Endodermal cell (in vitro differentiated cells): ENCODE measurements around the gene CCRL2. TPM values are rescaled to one million over a fixed set of nuclear protein-coding genes. Genes with fewer than 3 reads are reported as not detected.

Experiments used
- DNase-seq: peaks from one replicate; pipeline ENCODE4 v3.0.0-alpha.2; 2017
- H3K27ac ChIP-seq: 2 replicates; pipeline ENCODE4 v1.5.1; 2013; ENCODE audit warnings: mild to moderate bottlenecking, low read depth, low read length, moderate library complexity
- H3K27me3 ChIP-seq: 2 replicates; pipeline ENCODE4 v1.6.1; 2013; ENCODE audit warnings: mild to moderate bottlenecking, low read length, moderate library complexity; ENCODE audit not compliant: insufficient read depth, control insufficient read depth, poor library complexity, severe bottlenecking
- H3K36me3 ChIP-seq: 2 replicates; pipeline ENCODE4 v1.7.0; 2013; ENCODE audit warnings: mild to moderate bottlenecking, low read length, moderate library complexity; ENCODE audit not compliant: control insufficient read depth, insufficient read depth
- H3K4me1 ChIP-seq: one replicate; pipeline ENCODE4 v1.7.0; 2013; ENCODE audit warnings: low read length; ENCODE audit not compliant: control insufficient read depth, insufficient read depth
- H3K4me3 ChIP-seq: 2 replicates; pipeline ENCODE4 v1.5.1; 2013; ENCODE audit warnings: mild to moderate bottlenecking, low read length, moderate library complexity
- H3K9ac ChIP-seq: 2 replicates; pipeline ENCODE4 v1.6.1; 2013; ENCODE audit warnings: mild to moderate bottlenecking, low read length, moderate library complexity; ENCODE audit not compliant: poor library complexity, severe bottlenecking; ENCODE audit errors: extremely low read depth
- H3K9me3 ChIP-seq: 2 replicates; pipeline ENCODE4 v1.6.1; 2013; ENCODE audit warnings: mild to moderate bottlenecking, low read length, moderate library complexity; ENCODE audit not compliant: control insufficient read depth
- H3K27ac Mint-ChIP-seq: 2 replicates; pipeline ENCODE4 v1.8.0; 2020; ENCODE audit warnings: mixed read lengths
- H3K27me3 Mint-ChIP-seq: 2 replicates; pipeline ENCODE4 v1.8.0; 2021; ENCODE audit warnings: mild to moderate bottlenecking, mixed read lengths; ENCODE audit not compliant: insufficient read depth
- H3K36me3 Mint-ChIP-seq: 2 replicates; pipeline ENCODE4 v1.8.0; 2020; ENCODE audit warnings: low read depth, mixed read lengths
- H3K4me1 Mint-ChIP-seq: 2 replicates; pipeline ENCODE4 v1.8.0; 2020; ENCODE audit warnings: mixed read lengths
- H3K4me3 Mint-ChIP-seq: 2 replicates; pipeline ENCODE4 v1.8.0; 2020; ENCODE audit warnings: mild to moderate bottlenecking, moderate library complexity, mixed read lengths
- H3K9me3 Mint-ChIP-seq: 2 replicates; pipeline ENCODE4 v1.8.0; 2020; ENCODE audit warnings: mild to moderate bottlenecking, mixed read lengths
- WGBS, 2 experiments: methylation state at CpG; one replicate each; pipeline versions ENCODE4 v1.1.5 to v1.1.7; 2013; ENCODE audit warnings: missing lambda C conversion rate in 2 of 2, mixed read lengths in 1 of 2; ENCODE audit not compliant: insufficient coverage in 1 of 2, insufficient read length in 1 of 2; 5-methylcytosine and 5-hydroxymethylcytosine counted together
- total RNA-seq, 2 donors: library from RNA; stranded (reverse); fragmentation: NEBNext Ultra II Directional in 1 of 2; extraction: Animal tissue kit (Norgen Biotek cat#: 25700) in 1 of 2; gene quantifications; 2 replicates in 1 of 2; 3 replicates in 1 of 2; pipeline ENCODE4 v1.2.1, GENCODE V29; 2021
- TF ChIP-seq, protein P1 (sequence below): fragments of 200-600 bp; sonication (generic); conservative IDR thresholded peaks from 2 replicates; pipeline ENCODE4 v1.5.0; 2021; ENCODE audit warnings: antibody characterized with exemption, mild to moderate bottlenecking

The CCRL2 gene
- total RNA-seq, 2 donors from 2014 or later = not detected

DNA sequence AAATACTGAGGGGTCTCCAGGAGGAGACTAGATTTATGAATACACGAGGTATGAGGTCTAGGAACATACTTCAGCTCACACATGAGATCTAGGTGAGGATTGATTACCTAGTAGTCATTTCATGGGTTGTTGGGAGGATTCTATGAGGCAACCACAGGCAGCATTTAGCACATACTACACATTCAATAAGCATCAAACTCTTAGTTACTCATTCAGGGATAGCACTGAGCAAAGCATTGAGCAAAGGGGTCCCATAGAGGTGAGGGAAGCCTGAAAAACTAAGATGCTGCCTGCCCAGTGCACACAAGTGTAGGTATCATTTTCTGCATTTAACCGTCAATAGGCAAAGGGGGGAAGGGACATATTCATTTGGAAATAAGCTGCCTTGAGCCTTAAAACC is 31.8 kb upstream of the CCRL2 start:
- no peaks in the 10 kb centered on the region for H3K36me3 ChIP-seq
- no peak overlapping the region for H3K27ac ChIP-seq
- TF ChIP-seq, protein P1, sequence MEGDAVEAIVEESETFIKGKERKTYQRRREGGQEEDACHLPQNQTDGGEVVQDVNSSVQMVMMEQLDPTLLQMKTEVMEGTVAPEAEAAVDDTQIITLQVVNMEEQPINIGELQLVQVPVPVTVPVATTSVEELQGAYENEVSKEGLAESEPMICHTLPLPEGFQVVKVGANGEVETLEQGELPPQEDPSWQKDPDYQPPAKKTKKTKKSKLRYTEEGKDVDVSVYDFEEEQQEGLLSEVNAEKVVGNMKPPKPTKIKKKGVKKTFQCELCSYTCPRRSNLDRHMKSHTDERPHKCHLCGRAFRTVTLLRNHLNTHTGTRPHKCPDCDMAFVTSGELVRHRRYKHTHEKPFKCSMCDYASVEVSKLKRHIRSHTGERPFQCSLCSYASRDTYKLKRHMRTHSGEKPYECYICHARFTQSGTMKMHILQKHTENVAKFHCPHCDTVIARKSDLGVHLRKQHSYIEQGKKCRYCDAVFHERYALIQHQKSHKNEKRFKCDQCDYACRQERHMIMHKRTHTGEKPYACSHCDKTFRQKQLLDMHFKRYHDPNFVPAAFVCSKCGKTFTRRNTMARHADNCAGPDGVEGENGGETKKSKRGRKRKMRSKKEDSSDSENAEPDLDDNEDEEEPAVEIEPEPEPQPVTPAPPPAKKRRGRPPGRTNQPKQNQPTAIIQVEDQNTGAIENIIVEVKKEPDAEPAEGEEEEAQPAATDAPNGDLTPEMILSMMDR = no peak
- DNase-seq = no peak
- no peak overlapping the region for H3K27ac Mint-ChIP-seq
- H3K4me3 ChIP-seq = no peak overlapping the region
- H3K9ac ChIP-seq = no peak overlapping the region
- 92% methylated on average over 2 of the region's 2 CpGs; no CpG with 5 or more reads in 1 of the 2 experiments for WGBS, 2 experiments
- no peaks in the 10 kb centered on the region for H3K9me3 Mint-ChIP-seq
- H3K4me1 ChIP-seq = peaks cover 4% of the 10 kb centered on the region
- peaks cover 3% of the 10 kb centered on the region for H3K27me3 Mint-ChIP-seq
- H3K27me3 ChIP-seq = no peaks in the 10 kb centered on the region
- H3K9me3 ChIP-seq = no peaks in the 10 kb centered on the region
- no peaks in the 10 kb centered on the region for H3K36me3 Mint-ChIP-seq
- peaks cover 9% of the 10 kb centered on the region for H3K4me1 Mint-ChIP-seq
- H3K4me3 Mint-ChIP-seq = no peak overlapping the region

DNA sequence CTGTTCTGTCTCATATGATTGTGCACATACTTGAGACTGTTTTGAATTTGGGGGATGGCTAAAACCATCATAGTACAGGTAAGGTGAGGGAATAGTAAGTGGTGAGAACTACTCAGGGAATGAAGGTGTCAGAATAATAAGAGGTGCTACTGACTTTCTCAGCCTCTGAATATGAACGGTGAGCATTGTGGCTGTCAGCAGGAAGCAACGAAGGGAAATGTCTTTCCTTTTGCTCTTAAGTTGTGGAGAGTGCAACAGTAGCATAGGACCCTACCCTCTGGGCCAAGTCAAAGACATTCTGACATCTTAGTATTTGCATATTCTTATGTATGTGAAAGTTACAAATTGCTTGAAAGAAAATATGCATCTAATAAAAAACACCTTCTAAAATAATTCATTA is 31.2 kb upstream of the CCRL2 start:
- Mint-ChIP-seq H3K9me3 (no peaks in the 10 kb centered on the region), H3K4me3 (no peak overlapping the region), H3K27ac (no peak overlapping the region), H3K4me1 (peaks cover 12% of the 10 kb centered on the region), H3K36me3 (no peaks in the 10 kb centered on the region), H3K27me3 (peaks cover 3% of the 10 kb centered on the region)
- 43 to 67% methylated on average over 1 to 2 of the region's 2 CpGs for WGBS, 2 experiments
- Histone ChIP-seq H3K27me3 (no peaks in the 10 kb centered on the region), H3K36me3 (no peaks in the 10 kb centered on the region), H3K27ac (no peak overlapping the region), H3K4me1 (peaks cover 7% of the 10 kb centered on the region), H3K9me3 (no peaks in the 10 kb centered on the region), H3K9ac (no peak overlapping the region), H3K4me3 (no peak overlapping the region)
- TF ChIP-seq, protein P1 = no peak
- no peak for DNase-seq

DNA sequence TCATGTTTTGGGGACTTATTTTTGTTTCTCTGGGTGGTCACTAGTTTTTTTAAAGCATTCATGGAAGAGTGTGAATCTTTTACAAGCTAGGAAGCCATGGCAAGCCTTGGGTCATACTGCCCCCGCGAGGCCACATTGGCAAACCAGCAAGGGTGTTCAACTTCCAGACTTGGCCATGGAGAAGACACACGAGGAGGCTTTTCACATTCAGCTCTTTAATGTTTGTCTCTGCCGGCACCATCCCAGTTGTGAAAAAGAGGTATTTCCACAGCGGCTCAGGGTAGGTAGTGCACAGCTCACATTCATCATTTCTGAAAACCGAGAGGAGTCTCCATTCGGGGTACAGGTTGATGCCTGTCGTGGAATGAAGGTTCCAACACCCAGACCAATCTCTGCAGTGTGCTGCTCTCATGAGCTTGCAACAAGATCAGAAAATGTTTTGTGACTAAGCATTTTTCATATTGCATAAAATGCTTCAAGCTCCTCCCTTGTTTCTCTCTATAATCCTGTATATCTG is 28.6 kb upstream of the CCRL2 start:
- H3K27me3 ChIP-seq = no peaks in the 10 kb centered on the region
- no peaks in the 10 kb centered on the region for H3K9me3 Mint-ChIP-seq
- peak; percentile 91 for DNase-seq
- H3K36me3 Mint-ChIP-seq = no peaks in the 10 kb centered on the region
- no peak overlapping the region for H3K4me3 ChIP-seq
- no peaks in the 10 kb centered on the region for H3K36me3 ChIP-seq
- H3K9ac ChIP-seq = no peak overlapping the region
- H3K27ac ChIP-seq = no peak overlapping the region
- peaks cover 19% of the 10 kb centered on the region for H3K4me1 Mint-ChIP-seq
- peaks cover 16% of the 10 kb centered on the region for H3K4me1 ChIP-seq
- H3K4me3 Mint-ChIP-seq = no peak overlapping the region
- TF ChIP-seq, protein P1 = peak; percentile 92
- 58 to 60% methylated on average over 8 of the region's 8 CpGs for WGBS, 2 experiments
- H3K27me3 Mint-ChIP-seq = peaks cover 3% of the 10 kb centered on the region
- no peaks in the 10 kb centered on the region for H3K9me3 ChIP-seq
- H3K27ac Mint-ChIP-seq = no peak overlapping the region
